ENCODE measurements around the gene KLF4. TPM values are rescaled to one million over a fixed set of nuclear protein-coding genes. Genes with fewer than 3 reads are reported as not detected.

KLF4 gene
- total RNA-seq (under 1 TPM; 0.82 to 0.96 TPM), polyA plus RNA-seq (not detected), total RNA-seq (0.17 to 18.1 (median 0.30) reads per million in 6 experiments)

GRCh38 chr9:107489687-107490605 lies at the start of gene KLF4:
TSS of gene KLF4 (minus strand) at chr9:107489769. CDS start at chr9:107489172, 597 bp downstream.
- H3K9me3 Mint-ChIP-seq, result peaks cover 0 to 2% (median 0%) of the 10 kb centered on the region in 9 donors
- H3K27me3 Mint-ChIP-seq, result peaks cover 36 to 73% (median 46%) of the 10 kb centered on the region in 5 donors
- peaks cover 0 to 26% (median 5%) of the 10 kb centered on the region in 4 donors for H3K4me1 Mint-ChIP-seq
- peak in 6 of 10 donors; percentile 9 to 73 (median 21) for DNase-seq
- H3K36me3 Mint-ChIP-seq, result peaks cover 0 to 7% (median 4%) of the 10 kb centered on the region in 3 donors
- peak within 1 kb of the TSS in 1 of 10 donors; percentile 80 for H3K27ac Mint-ChIP-seq
- peak; percentile 62 to 64 for ATAC-seq
- H3K4me3 Mint-ChIP-seq, result peak within 1 kb of the TSS; percentile 36 to 80 (median 68)
- POLR2A ChIA-PET, result no interaction called here

GRCh38 chr9:107536462-107536861 lies 46.9 kb upstream of the KLF4 start:
- Mint-ChIP-seq H3K36me3 (no peaks in the 10 kb centered on the region), H3K4me3 (no peak overlapping the region)

DNA sequence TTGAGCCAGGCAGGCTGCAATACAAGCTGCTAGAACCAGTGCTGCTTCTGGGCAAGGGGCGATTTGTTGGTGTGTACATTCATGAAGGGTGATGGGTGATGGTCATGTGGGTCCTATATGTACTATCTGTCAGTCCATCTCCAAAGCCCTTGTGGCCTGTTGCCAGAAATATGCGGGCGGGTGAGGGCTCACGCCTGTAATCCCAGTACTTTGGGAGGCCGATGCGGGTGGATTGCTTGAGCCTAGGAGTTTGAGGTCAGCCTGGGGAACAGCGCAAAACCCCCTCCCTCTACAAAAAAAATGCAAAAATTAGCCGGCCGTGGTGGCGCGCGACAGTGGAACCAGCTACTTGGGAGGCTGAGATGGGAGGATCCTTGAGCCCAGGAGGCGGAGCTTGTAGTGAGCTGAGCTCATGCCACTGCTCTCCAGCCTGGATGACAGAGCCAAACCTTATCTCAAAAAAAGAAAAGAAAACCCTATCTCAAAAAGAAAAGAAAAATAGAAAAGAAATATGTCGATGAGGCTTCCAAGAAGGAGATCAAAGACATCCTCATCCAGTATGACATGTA lies 45.0 kb upstream of the KLF4 start:
- Mint-ChIP-seq H3K27ac (no peak overlapping the region), H3K4me3 (no peak overlapping the region), H3K27me3 (no peaks in the 10 kb centered on the region), H3K36me3 (no peaks in the 10 kb centered on the region), H3K9me3 (peaks cover 0 to 2% (median 0%) of the 10 kb centered on the region in 9 donors), H3K4me1 (no peaks in the 10 kb centered on the region)
- no peak for DNase-seq
- POLR2A ChIA-PET, result no interaction called here
- ATAC-seq, result no peak

More at GRCh38 chr9:107536462-107536861, 46.9 kb upstream of the KLF4 start:
- POLR2A ChIA-PET, result no interaction called here
- Mint-ChIP-seq H3K4me1 (no peaks in the 10 kb centered on the region), H3K9me3 (peaks cover 0 to 2% (median 0%) of the 10 kb centered on the region in 9 donors), H3K27ac (no peak overlapping the region), H3K27me3 (no peaks in the 10 kb centered on the region)
- DNase-seq (no peak), ATAC-seq (no peak)

DNA sequence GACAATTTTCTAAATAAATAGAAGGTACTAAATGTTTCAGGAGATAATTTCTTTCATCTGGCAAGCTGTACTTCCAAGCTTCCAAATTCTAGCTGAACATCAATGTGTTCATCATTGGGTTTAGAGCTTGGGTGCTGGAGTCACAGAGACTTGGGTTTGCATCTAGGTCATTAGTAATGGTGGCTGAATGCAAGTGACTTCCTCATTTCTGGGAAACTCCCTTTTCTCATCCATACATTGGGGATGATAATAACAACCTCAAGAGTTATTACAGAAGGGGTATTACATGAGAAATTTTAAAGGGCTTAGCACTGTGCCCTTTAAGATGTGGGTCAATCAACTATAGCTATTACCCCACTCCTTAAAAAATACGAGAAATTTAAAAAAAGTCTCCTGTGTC lies 41.1 kb upstream of the KLF4 start:
- Mint-ChIP-seq H3K4me1 (no peaks in the 10 kb centered on the region), H3K27ac (no peak overlapping the region), H3K27me3 (peaks cover 0 to 2% (median 0%) of the 10 kb centered on the region in 5 donors), H3K36me3 (no peaks in the 10 kb centered on the region), H3K9me3 (peaks cover 0 to 5% (median 0%) of the 10 kb centered on the region in 9 donors), H3K4me3 (no peak overlapping the region)
- DNase-seq (no peak), ATAC-seq (no peak)
- POLR2A ChIA-PET, result no interaction called here

- POLR2A ChIA-PET, result no interaction called here
- no peak overlapping the region for H3K4me3 Mint-ChIP-seq
These were observed 39.1 kb upstream of the KLF4 start for GRCh38 chr9:107528686-107529085.

DNA sequence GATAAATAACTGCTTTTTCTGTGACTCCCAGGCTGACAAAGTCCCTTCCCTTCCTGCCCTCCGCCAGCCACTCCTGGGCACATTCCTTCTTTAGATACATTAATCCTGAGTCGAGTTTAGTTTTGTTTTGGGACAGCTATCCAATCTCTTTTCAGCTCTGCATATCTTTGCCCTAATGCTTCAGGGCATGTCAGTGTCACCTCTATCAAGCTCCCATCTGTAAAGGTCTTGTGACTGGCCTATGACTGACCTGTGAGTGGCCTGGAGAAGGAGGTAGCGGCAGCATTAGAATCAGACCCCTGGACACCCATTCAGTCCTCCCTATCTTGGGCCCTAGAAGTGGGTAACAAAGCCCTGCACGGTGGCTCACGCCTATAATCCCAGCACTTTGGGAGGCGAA lies 34.0 kb upstream of the KLF4 start:
- H3K36me3 Mint-ChIP-seq, result no peaks in the 10 kb centered on the region
- ATAC-seq (no peak), DNase-seq (no peak)
- peaks cover 0 to 14% (median 2%) of the 10 kb centered on the region in 9 donors for H3K9me3 Mint-ChIP-seq
- H3K27ac Mint-ChIP-seq, result no peak overlapping the region
- H3K4me1 Mint-ChIP-seq, result no peaks in the 10 kb centered on the region
- POLR2A ChIA-PET, result no interaction called here
- peaks cover 0 to 3% (median 0%) of the 10 kb centered on the region in 5 donors for H3K27me3 Mint-ChIP-seq
- H3K4me3 Mint-ChIP-seq, result no peak overlapping the region

More at GRCh38 chr9:107528686-107529085, 39.1 kb upstream of the KLF4 start:
- H3K27me3 Mint-ChIP-seq, result peaks cover 0 to 3% (median 0%) of the 10 kb centered on the region in 5 donors
- H3K4me1 Mint-ChIP-seq, result no peaks in the 10 kb centered on the region
- H3K36me3 Mint-ChIP-seq, result no peaks in the 10 kb centered on the region
- no peak for DNase-seq
- no peak for ATAC-seq
- peaks cover 0 to 7% (median 0%) of the 10 kb centered on the region in 9 donors for H3K9me3 Mint-ChIP-seq
- H3K27ac Mint-ChIP-seq, result no peak overlapping the region

- Mint-ChIP-seq H3K36me3 (no peaks in the 10 kb centered on the region), H3K4me3 (no peak overlapping the region), H3K4me1 (no peaks in the 10 kb centered on the region), H3K27me3 (peaks cover 0 to 13% (median 1%) of the 10 kb centered on the region in 5 donors), H3K27ac (no peak overlapping the region), H3K9me3 (peaks cover 0 to 26% (median 4%) of the 10 kb centered on the region in 9 donors)
- POLR2A ChIA-PET, result no interaction called here
- no peak for DNase-seq
- no peak for ATAC-seq
These were observed 30.6 kb upstream of the KLF4 start for GRCh38 chr9:107520186-107520585.

GRCh38 chr9:107518037-107518807 lies 28.7 kb upstream of the KLF4 start:
- Mint-ChIP-seq H3K36me3 (no peaks in the 10 kb centered on the region), H3K27me3 (peaks cover 0 to 13% (median 0%) of the 10 kb centered on the region in 5 donors), H3K4me3 (no peak overlapping the region), H3K4me1 (peaks cover 0 to 2% (median 0%) of the 10 kb centered on the region in 4 donors), H3K9me3 (peaks cover 0 to 26% (median 3%) of the 10 kb centered on the region in 9 donors), H3K27ac (no peak overlapping the region)
- DNase-seq (no peak), ATAC-seq (no peak)
- POLR2A ChIA-PET, result interaction anchor here (0.7 kb wide), 1 partner anchor 10 kb away, joined by 5 read pairs; no protein-coding TSS in a partner anchor

DNA sequence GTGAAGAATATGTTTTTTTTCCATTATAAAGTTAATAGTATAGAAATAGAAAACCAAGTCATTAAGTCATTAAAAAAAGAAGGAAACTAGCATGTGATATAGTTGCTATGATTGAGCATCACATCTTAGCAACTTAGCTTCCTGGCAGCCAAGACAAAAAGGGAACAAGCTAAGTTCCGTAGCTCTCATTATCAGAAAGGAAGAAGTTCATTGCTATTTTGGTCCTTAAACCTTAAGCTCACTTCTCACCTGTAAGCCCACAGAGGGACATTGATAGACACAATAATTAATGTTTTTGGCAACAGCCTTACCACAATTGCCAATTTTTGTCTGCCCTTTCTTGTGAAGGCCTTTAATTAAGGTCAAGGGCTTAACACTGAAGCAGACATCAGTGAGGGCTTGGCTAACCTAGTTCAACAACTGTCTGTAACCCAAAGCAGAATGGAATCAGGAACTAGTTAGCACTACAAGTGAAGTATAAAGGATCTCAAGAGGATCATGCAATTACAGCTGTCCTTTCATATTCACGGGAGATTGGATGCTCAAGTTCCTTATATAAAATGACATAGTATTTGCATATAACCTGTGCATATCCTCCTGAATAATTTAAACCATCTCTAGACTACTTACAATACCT lies 24.0 kb upstream of the KLF4 start:
- ATAC-seq (no peak), DNase-seq (no peak)
- POLR2A ChIA-PET, result no interaction called here
- Mint-ChIP-seq H3K4me3 (no peak overlapping the region), H3K27me3 (peaks cover 0 to 27% (median 6%) of the 10 kb centered on the region in 5 donors), H3K4me1 (peaks cover 0 to 2% (median 0%) of the 10 kb centered on the region in 4 donors), H3K9me3 (peaks cover 0 to 13% (median 3%) of the 10 kb centered on the region in 9 donors), H3K27ac (no peak overlapping the region), H3K36me3 (no peaks in the 10 kb centered on the region)

GRCh38 chr9:107504585-107505455 lies 15.3 kb upstream of the KLF4 start:
- H3K36me3 Mint-ChIP-seq, result no peaks in the 10 kb centered on the region
- peaks cover 0 to 10% (median 0%) of the 10 kb centered on the region in 9 donors for H3K9me3 Mint-ChIP-seq
- DNase-seq, result no peak
- POLR2A ChIA-PET, result no interaction called here
- ATAC-seq, result no peak
- no peak overlapping the region for H3K4me3 Mint-ChIP-seq
- H3K27me3 Mint-ChIP-seq, result peaks cover 2 to 20% (median 9%) of the 10 kb centered on the region in 5 donors
- no peak overlapping the region for H3K27ac Mint-ChIP-seq
- no peaks in the 10 kb centered on the region for H3K4me1 Mint-ChIP-seq

DNA sequence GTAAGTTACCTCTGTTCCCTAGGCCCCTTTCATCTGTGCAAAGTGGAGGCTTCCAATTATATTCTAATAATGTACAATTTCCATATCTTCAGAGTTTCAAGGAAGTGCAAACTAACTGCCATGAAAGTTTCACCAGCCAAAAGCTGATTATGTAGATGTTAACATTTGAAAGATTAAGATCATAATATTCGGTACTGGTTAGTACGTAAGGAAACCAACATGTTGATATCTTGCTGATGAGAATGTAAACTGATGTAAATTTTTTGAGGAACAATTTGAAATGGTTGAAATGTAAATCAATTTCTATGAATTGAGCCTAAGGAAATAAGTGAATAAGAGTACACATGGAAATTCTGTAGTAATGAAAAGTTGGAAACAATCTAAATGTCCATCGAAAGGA lies 12.9 kb upstream of the KLF4 start:
- ATAC-seq (no peak), DNase-seq (no peak)
- no peaks in the 10 kb centered on the region for H3K36me3 Mint-ChIP-seq
- POLR2A ChIA-PET, result no interaction called here
- no peak overlapping the region for H3K27ac Mint-ChIP-seq
- H3K9me3 Mint-ChIP-seq, result peaks cover 0 to 10% (median 0%) of the 10 kb centered on the region in 9 donors
- no peak overlapping the region for H3K4me3 Mint-ChIP-seq
- H3K4me1 Mint-ChIP-seq, result no peaks in the 10 kb centered on the region
- peaks cover 0 to 13% (median 8%) of the 10 kb centered on the region in 5 donors for H3K27me3 Mint-ChIP-seq

Measured in naive thymus-derived CD8-positive, alpha-beta T cell (primary cell).